MM.1S (cell line): ENCODE results near the gene SLC4A7.
"Not testable (repeated sequence)": the region's sequence is repeated elsewhere in the genome, so short reads cannot be mapped to it uniquely, and the experiment has no call there.

Experiments
- DNase-seq: peaks from one replicate; pipeline ENCODE4 v3.0.0-alpha.2; 2015
- H2AFZ ChIP-seq: fragments of 300-600 bp; sonication (generic); 2 replicates; pipeline ENCODE4 v1.6.0; 2016; ENCODE audit warnings: antibody characterized with exemption, low read length
- H3F3A ChIP-seq: fragments of 300-600 bp; sonication (generic); 2 replicates; pipeline ENCODE4 v1.6.1; 2016; ENCODE audit warnings: mild to moderate bottlenecking, antibody characterized with exemption, low read length, moderate library complexity, mixed read lengths; ENCODE audit not compliant: insufficient read depth
- H3K27ac ChIP-seq: fragments of 300-600 bp; sonication (generic); 2 replicates; pipeline ENCODE4 v1.5.1; 2016; ENCODE audit warnings: mild to moderate bottlenecking, low read length
- H3K27me3 ChIP-seq: fragments of 300-600 bp; sonication (generic); replicated peaks from 2 replicates; pipeline ENCODE4 v1.6.0; 2016; ENCODE audit warnings: low read length; ENCODE audit not compliant: insufficient read depth
- H3K36me3 ChIP-seq: fragments of 300-600 bp; sonication (generic); replicated peaks from 2 replicates; pipeline ENCODE4 v1.6.1; 2016; ENCODE audit warnings: mild to moderate bottlenecking, low read length, mixed read lengths; ENCODE audit not compliant: insufficient read depth
- H3K4me1 ChIP-seq: fragments of 300-600 bp; sonication (generic); 2 replicates; pipeline ENCODE4 v1.6.1; 2016; ENCODE audit warnings: low read length, mixed read lengths
- H3K4me2 ChIP-seq: fragments of 300-600 bp; sonication (generic); 2 replicates; pipeline ENCODE4 v1.6.0; 2016; ENCODE audit warnings: low read depth, low read length
- H3K4me3 ChIP-seq: fragments of 300-600 bp; sonication (generic); 2 replicates; pipeline ENCODE4 v1.5.1; 2016; ENCODE audit warnings: low read length, mixed read lengths
- H3K79me2 ChIP-seq: fragments of 300-600 bp; sonication (generic); 2 replicates; pipeline ENCODE4 v1.6.1; 2016; ENCODE audit warnings: mixed run types, low read length, mixed read lengths
- H3K9ac ChIP-seq: fragments of 300-600 bp; sonication (generic); 2 replicates; pipeline ENCODE4 v1.6.1; 2016; ENCODE audit warnings: low read length, mixed read lengths
- H3K9me2 ChIP-seq: fragments of 300-600 bp; sonication (generic); replicated peaks from 2 replicates; pipeline ENCODE4 v1.6.1; 2016; ENCODE audit warnings: mild to moderate bottlenecking, low read length, mixed read lengths; ENCODE audit not compliant: insufficient read depth
- H3K9me3 ChIP-seq: fragments of 300-600 bp; sonication (generic); replicated peaks from 2 replicates; pipeline ENCODE4 v1.6.1; 2016; ENCODE audit warnings: mild to moderate bottlenecking, low read length, mixed read lengths; ENCODE audit not compliant: insufficient read depth
- H4K20me1 ChIP-seq: fragments of 300-600 bp; sonication (generic); 2 replicates; pipeline ENCODE4 v1.6.1; 2016; ENCODE audit warnings: mild to moderate bottlenecking, low read length, moderate library complexity, mixed read lengths; ENCODE audit not compliant: insufficient read depth
- EZH2 ChIP-seq: fragments of 300-600 bp; sonication (generic); optimal IDR thresholded peaks from 2 replicates; pipeline ENCODE3; 2017; ENCODE audit warnings: low read depth, mild to moderate bottlenecking, antibody characterized with exemption, low read length, mixed read lengths
- EZH2phosphoT487 ChIP-seq: fragments of 300-600 bp; sonication (generic); IDR thresholded peaks from 2 replicates; pipeline ENCODE4 v1.6.1; 2018; ENCODE audit warnings: antibody characterized with exemption, low read length
- TF ChIP-seq, protein P1 (sequence below): fragments of 300-600 bp; sonication (generic); IDR thresholded peaks from 2 replicates; pipeline ENCODE4 v1.5.1; 2016; ENCODE audit warnings: antibody characterized with exemption, low read length, mixed read lengths

SLC4A7 gene

DNA sequence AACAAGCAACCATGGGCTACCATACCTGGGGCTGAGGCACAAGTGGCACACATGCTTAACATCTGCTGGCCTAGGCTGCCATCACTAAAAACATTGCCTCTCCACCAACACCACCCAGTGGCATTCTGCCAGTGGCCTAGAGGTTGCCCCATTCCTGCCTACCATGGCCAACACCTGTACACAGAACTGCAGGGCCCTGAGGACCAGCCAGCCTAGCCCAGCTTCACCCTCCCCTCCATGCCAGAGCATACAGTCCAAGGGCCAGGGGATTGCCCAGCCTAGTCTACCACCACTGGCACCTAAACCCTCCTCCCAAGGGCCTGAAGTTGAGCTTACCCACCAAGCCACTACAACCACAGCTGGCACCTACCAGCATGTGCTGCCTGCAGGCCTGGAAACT, 150.3 kb downstream of the SLC4A7 start:
- DNase-seq = no peak
- no peaks in the 10 kb centered on the region for H3K4me1 ChIP-seq
- no peaks in the 10 kb centered on the region for H4K20me1 ChIP-seq
- H3K27me3 ChIP-seq = no peaks in the 10 kb centered on the region
- H3K27ac ChIP-seq = no peak overlapping the region
- no peaks in the 10 kb centered on the region for H3K9me2 ChIP-seq
- no peaks in the 10 kb centered on the region for H3F3A ChIP-seq
- H3K4me2 ChIP-seq = no peak overlapping the region
- no peak overlapping the region for H2AFZ ChIP-seq
- no peaks in the 10 kb centered on the region for H3K79me2 ChIP-seq
- H3K9ac ChIP-seq = no peak overlapping the region
- no peaks in the 10 kb centered on the region for H3K36me3 ChIP-seq
- no peaks in the 10 kb centered on the region for H3K9me3 ChIP-seq
- no peak overlapping the region for H3K4me3 ChIP-seq
- TF ChIP-seq EZH2phosphoT487 (no peak), EZH2 (no peak)
- TF ChIP-seq, protein P1, sequence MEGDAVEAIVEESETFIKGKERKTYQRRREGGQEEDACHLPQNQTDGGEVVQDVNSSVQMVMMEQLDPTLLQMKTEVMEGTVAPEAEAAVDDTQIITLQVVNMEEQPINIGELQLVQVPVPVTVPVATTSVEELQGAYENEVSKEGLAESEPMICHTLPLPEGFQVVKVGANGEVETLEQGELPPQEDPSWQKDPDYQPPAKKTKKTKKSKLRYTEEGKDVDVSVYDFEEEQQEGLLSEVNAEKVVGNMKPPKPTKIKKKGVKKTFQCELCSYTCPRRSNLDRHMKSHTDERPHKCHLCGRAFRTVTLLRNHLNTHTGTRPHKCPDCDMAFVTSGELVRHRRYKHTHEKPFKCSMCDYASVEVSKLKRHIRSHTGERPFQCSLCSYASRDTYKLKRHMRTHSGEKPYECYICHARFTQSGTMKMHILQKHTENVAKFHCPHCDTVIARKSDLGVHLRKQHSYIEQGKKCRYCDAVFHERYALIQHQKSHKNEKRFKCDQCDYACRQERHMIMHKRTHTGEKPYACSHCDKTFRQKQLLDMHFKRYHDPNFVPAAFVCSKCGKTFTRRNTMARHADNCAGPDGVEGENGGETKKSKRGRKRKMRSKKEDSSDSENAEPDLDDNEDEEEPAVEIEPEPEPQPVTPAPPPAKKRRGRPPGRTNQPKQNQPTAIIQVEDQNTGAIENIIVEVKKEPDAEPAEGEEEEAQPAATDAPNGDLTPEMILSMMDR = no peak

DNA sequence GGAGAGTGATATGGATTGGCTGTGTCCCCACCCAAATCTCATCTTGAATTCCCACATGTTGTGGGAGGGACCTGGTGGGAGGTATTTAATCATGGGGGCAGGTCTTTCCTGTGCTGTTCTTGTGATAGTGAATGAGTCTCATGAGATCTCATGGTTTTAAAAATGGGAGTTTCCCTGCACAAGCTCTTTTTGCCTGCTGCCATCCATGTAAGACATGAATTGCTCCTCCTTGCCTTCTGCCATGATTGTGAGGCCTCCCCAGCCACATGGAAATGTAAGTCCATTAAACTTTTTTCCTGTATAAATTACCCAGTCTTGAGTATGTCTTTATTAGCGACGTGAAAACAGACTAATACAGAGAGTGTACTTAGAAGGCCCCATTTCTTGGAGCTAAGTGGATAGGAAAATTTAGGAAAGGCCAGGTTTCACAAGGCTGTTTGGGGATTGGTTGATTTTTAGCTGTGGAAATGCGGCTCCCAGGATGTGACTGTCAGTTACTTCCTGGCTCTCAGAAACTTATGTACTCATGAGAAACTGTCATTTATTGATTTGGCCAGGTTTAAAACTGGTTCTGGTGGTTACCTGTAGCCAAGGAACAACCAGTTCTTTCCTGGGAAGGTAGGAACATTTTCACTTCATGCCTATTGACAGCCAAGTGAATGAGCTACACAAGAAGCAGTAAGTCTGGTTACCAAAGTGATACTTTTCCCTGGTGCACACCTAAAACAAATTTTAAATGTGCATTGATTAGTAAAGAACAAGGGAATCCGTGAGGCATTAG, 155.0 kb downstream of the SLC4A7 start:
- H3K27ac ChIP-seq, H3K36me3 ChIP-seq, H3F3A ChIP-seq, H3K4me2 ChIP-seq, H4K20me1 ChIP-seq, H3K4me3 ChIP-seq, H3K9me3 ChIP-seq, H3K4me1 ChIP-seq, H3K9ac ChIP-seq, H3K79me2 ChIP-seq, H3K27me3 ChIP-seq, H3K9me2 ChIP-seq, DNase-seq, H2AFZ ChIP-seq: not testable (repeated sequence)

- Histone ChIP-seq H3K27ac (no peak overlapping the region), H3K4me3 (no peak overlapping the region), H3K9ac (no peak overlapping the region), H3K4me1 (no peaks in the 10 kb centered on the region), H3F3A (no peaks in the 10 kb centered on the region), H2AFZ (no peak overlapping the region), H3K9me3 (no peaks in the 10 kb centered on the region), H3K9me2 (no peaks in the 10 kb centered on the region), H3K4me2 (no peak overlapping the region), H3K27me3 (no peaks in the 10 kb centered on the region), H3K36me3 (no peaks in the 10 kb centered on the region), H4K20me1 (no peaks in the 10 kb centered on the region), H3K79me2 (no peaks in the 10 kb centered on the region)
- DNase-seq = no peak
- TF ChIP-seq, protein P1 = no peak
- TF ChIP-seq EZH2phosphoT487 (no peak), EZH2 (no peak)
Observed at GRCh38 chr3:27326629-27327545, 157.3 kb downstream of the SLC4A7 start.

- H3F3A ChIP-seq = no peaks in the 10 kb centered on the region
- H3K27me3 ChIP-seq = no peaks in the 10 kb centered on the region
- no peaks in the 10 kb centered on the region for H3K9me3 ChIP-seq
- DNase-seq = no peak
- no peak overlapping the region for H3K4me3 ChIP-seq
- TF ChIP-seq EZH2phosphoT487 = no peak
- TF ChIP-seq EZH2 = no peak
- TF ChIP-seq, protein P1 = no peak
- H3K79me2 ChIP-seq = no peaks in the 10 kb centered on the region
- H3K9ac ChIP-seq = no peak overlapping the region
- no peak overlapping the region for H3K27ac ChIP-seq
- H3K36me3 ChIP-seq = no peaks in the 10 kb centered on the region
- no peaks in the 10 kb centered on the region for H3K9me2 ChIP-seq
- no peak overlapping the region for H2AFZ ChIP-seq
- no peaks in the 10 kb centered on the region for H3K4me1 ChIP-seq
- no peak overlapping the region for H3K4me2 ChIP-seq
- H4K20me1 ChIP-seq = no peaks in the 10 kb centered on the region
Observed at GRCh38 chr3:27326202-27326601, 158.0 kb downstream of the SLC4A7 start.
